HCT116 (cell line): ENCODE results near the gene ATG10. TPM values are rescaled to one million over a fixed set of nuclear protein-coding genes. Genes with fewer than 3 reads are reported as not detected.

ENCODE experiments used
- ATAC-seq: fragments of 200-7000 bp; cut with Tn5 transposase; 2 replicates; pipeline ENCODE4 v1.9.1; 2020; ENCODE audit warnings: mild to moderate bottlenecking, moderate library complexity
- BruUV-seq: library from RNA; stranded (reverse); fragments of 400-500 nt; replicated peaks from 2 replicates; lab custom pipeline; 2021; lab: Mats Ljungman, UMichigan
- CTCF ChIA-PET: fragments of 300-600 bp; sonication (Branson Sonifier 250); formaldehyde crosslinking; loops from one replicate; lab custom pipeline; 2021; ENCODE audit warnings: antibody characterized with exemption; lab: Charles Lee
- POLR2A ChIA-PET: fragments of 300-600, 350-600 bp; sonication (Branson Sonifier 250); formaldehyde crosslinking; loops from one replicate; lab custom pipeline; 2021; ENCODE audit warnings: antibody characterized with exemption; lab: Charles Lee
- RAD21 ChIA-PET, 2 experiments: fragments of 300-600 bp; sonication (Branson Sonifier 250); formaldehyde crosslinking; loops; one replicate each; lab custom pipeline; 2023; ENCODE audit warnings: low total read pairs in 2 of 2; ENCODE audit not compliant: uncharacterized antibody in 2 of 2, unreplicated experiment in 2 of 2, low non-redundant PET in 1 of 2; lab: Charles Lee
- DNase-seq: peaks from one replicate; pipeline ENCODE4 v3.0.0-alpha.2; 2010; ENCODE audit warnings: low read depth, low spot score
- H2AFZ ChIP-seq: fragments of 200-600 bp; shearing (Covaris generic), sonication (generic); 2 replicates; pipeline ENCODE4 v1.6.1; 2017; ENCODE audit warnings: low read depth, mixed run types, mixed read lengths, antibody characterized with exemption, low read length; ENCODE audit not compliant: poor library complexity, severe bottlenecking
- H3K27ac ChIP-seq: 2 replicates; pipeline ENCODE4 v1.5.1; 2012; ENCODE audit warnings: low read depth, low read length
- H3K27me3 ChIP-seq: fragments of 200-600 bp; sonication (generic); 2 replicates; pipeline ENCODE4 v1.6.1; 2016; ENCODE audit warnings: mixed run types, low read length, mixed read lengths; ENCODE audit not compliant: insufficient read depth
- H3K36me3 ChIP-seq, 2 experiments: fragments of 200-500 bp in 1 of 2; fragments of 200-600 bp in 1 of 2; sonication (Bioruptor generic) in 1 of 2; sonication (generic) in 1 of 2; 2 replicates each; pipeline versions ENCODE4 v1.5.1 to v1.6.1; 2014 to 2016; ENCODE audit warnings: low read length in 2 of 2, inconsistent platforms in 1 of 2, mixed read lengths in 1 of 2, mixed run types in 1 of 2; ENCODE audit not compliant: insufficient read depth in 2 of 2, control insufficient read depth in 1 of 2
- H3K4me1 ChIP-seq, 2 experiments: fragments of 200-600 bp in 1 of 2; sonication (generic) in 1 of 2; 2 replicates each; pipeline versions ENCODE4 v1.5.1 to v1.6.1; 2012 to 2017; ENCODE audit warnings: low read length in 2 of 2, inconsistent platforms in 1 of 2, mild to moderate bottlenecking in 1 of 2, mixed read lengths in 1 of 2, mixed run types in 1 of 2, moderate library complexity in 1 of 2; ENCODE audit not compliant: insufficient read depth in 2 of 2, control insufficient read depth in 1 of 2
- H3K4me2 ChIP-seq: fragments of 200-600 bp; sonication (generic); 2 replicates; pipeline ENCODE4 v1.6.1; 2017; ENCODE audit warnings: mixed run types, low read length, mixed read lengths
- H3K4me3 ChIP-seq, 2 experiments: fragments of 200-600 bp in 1 of 2; sonication (generic) in 1 of 2; replicated peaks in 1 of 2; 2 replicates each; pipeline ENCODE4 v1.5.1; 2011 to 2016; ENCODE audit warnings: low read length in 2 of 2, control low read depth in 1 of 2, low read depth in 1 of 2, mild to moderate bottlenecking in 1 of 2, mixed read lengths in 1 of 2, mixed run types in 1 of 2
- H3K79me2 ChIP-seq: fragments of 200-600 bp; sonication (generic); 2 replicates; pipeline ENCODE4 v1.6.1; 2017; ENCODE audit warnings: mild to moderate bottlenecking, mixed run types, low read length, moderate library complexity, mixed read lengths; ENCODE audit not compliant: insufficient read depth
- H3K9ac ChIP-seq: fragments of 200-600 bp; sonication (generic); 2 replicates; pipeline ENCODE4 v1.6.1; 2016; ENCODE audit warnings: low read length, mixed read lengths
- H3K9me2 ChIP-seq: fragments of 200-600 bp; sonication (generic), shearing (Covaris generic); 2 replicates; pipeline ENCODE4 v1.6.1; 2017; ENCODE audit warnings: mixed run types, mild to moderate bottlenecking, moderate library complexity; ENCODE audit not compliant: insufficient read depth
- H3K9me3 ChIP-seq, 2 experiments: fragments of 200-500 bp in 1 of 2; fragments of 200-600 bp in 1 of 2; sonication (Bioruptor generic) in 1 of 2; sonication (generic) in 1 of 2; 2 replicates each; pipeline ENCODE4 v1.6.1; 2014 to 2017; ENCODE audit warnings: low read length in 2 of 2, mixed read lengths in 2 of 2, inconsistent platforms in 1 of 2, low read depth in 1 of 2, mild to moderate bottlenecking in 1 of 2, mixed run types in 1 of 2, moderate library complexity in 1 of 2; ENCODE audit not compliant: control insufficient read depth in 1 of 2, insufficient read depth in 1 of 2
- H4K20me1 ChIP-seq: fragments of 200-600 bp; sonication (generic), shearing (Covaris generic); 2 replicates; pipeline ENCODE4 v1.6.1; 2017; ENCODE audit warnings: mixed run types, mild to moderate bottlenecking, moderate library complexity; ENCODE audit not compliant: insufficient read depth
- CBX3 ChIP-seq: IDR thresholded peaks from 2 replicates; pipeline ENCODE4 v1.6.1; 2012; ENCODE audit warnings: low read depth
- CTCF ChIP-seq, 3 experiments: fragments of 200-600 bp in 1 of 3; sonication (generic) in 1 of 3; IDR thresholded peaks in 2 of 3; conservative IDR thresholded peaks in 1 of 3; 2 replicates each; pipeline ENCODE4 v1.5.1; 2012 to 2017; ENCODE audit warnings: low read depth in 2 of 3, low read length in 2 of 3, antibody characterized with exemption in 1 of 3, borderline replicate concordance in 1 of 3, control low read depth in 1 of 3, mild to moderate bottlenecking in 1 of 3, mixed read lengths in 1 of 3, mixed run types in 1 of 3, moderate library complexity in 1 of 3; ENCODE audit not compliant: insufficient read depth in 1 of 3
- EGR1 ChIP-seq: IDR thresholded peaks from 2 replicates; pipeline ENCODE4 v1.6.1; 2012; ENCODE audit warnings: low read depth
- ELF1 ChIP-seq: IDR thresholded peaks from 2 replicates; pipeline ENCODE4 v1.6.1; 2012; ENCODE audit warnings: low read depth, borderline replicate concordance
- EZH2phosphoT487 ChIP-seq: fragments of 200-600 bp; IDR thresholded peaks from 2 replicates; pipeline ENCODE4 v1.6.1; 2018; ENCODE audit warnings: antibody characterized with exemption, borderline replicate concordance
- JUND ChIP-seq: IDR thresholded peaks from 2 replicates; pipeline ENCODE4 v1.6.1; 2012
- MAX ChIP-seq: IDR thresholded peaks from 2 replicates; pipeline ENCODE4 v1.6.1; 2012
- POLR2AphosphoS5 ChIP-seq: IDR thresholded peaks from 2 replicates; pipeline ENCODE4 v1.6.1; 2011; ENCODE audit warnings: mild to moderate bottlenecking, low read depth, low read length, moderate library complexity
- REST ChIP-seq: IDR thresholded peaks from 2 replicates; pipeline ENCODE4 v1.6.1; 2012; ENCODE audit warnings: low read depth
- SIN3A ChIP-seq: IDR thresholded peaks from 2 replicates; pipeline ENCODE4 v1.6.1; 2012; ENCODE audit warnings: low read depth
- SP1 ChIP-seq: IDR thresholded peaks from 2 replicates; pipeline ENCODE4 v1.6.1; 2012; ENCODE audit warnings: low read depth
- TCF7L2 ChIP-seq: IDR thresholded peaks from 2 replicates; pipeline ENCODE4 v1.7.0; 2011; ENCODE audit warnings: borderline replicate concordance, inconsistent platforms; ENCODE audit not compliant: insufficient read depth, insufficient read length; ENCODE audit errors: extremely low read depth
- YY1 ChIP-seq: IDR thresholded peaks from 2 replicates; pipeline ENCODE4 v1.6.1; 2011; ENCODE audit warnings: low read length, low read depth, moderate library complexity, mild to moderate bottlenecking; ENCODE audit not compliant: insufficient replicate concordance; ENCODE audit errors: extremely low read depth
- ZBTB33 ChIP-seq: IDR thresholded peaks from 2 replicates; pipeline ENCODE4 v1.6.1; 2011; ENCODE audit warnings: mild to moderate bottlenecking, low read length, moderate library complexity; ENCODE audit not compliant: insufficient replicate concordance; ENCODE audit errors: extremely low read depth
- ZFX ChIP-seq: fragments of 450-650 bp; IDR thresholded peaks from 2 replicates; pipeline ENCODE4 v1.6.1; 2017
- intact Hi-C: fragments of 100-400 bp; cut with micrococcal nuclease; formaldehyde crosslinking; loops from 2 replicates; pipeline ENCODE4 v1.10.0; 2022
- total RNA-seq: library from RNA; stranded (reverse); gene quantifications from one replicate; pipeline ENCODE4 v1.2.1, GENCODE V29; 2021; ENCODE audit not compliant: unreplicated experiment

Gene ATG10
- total RNA-seq, 1 experiment from 2014 or later: 9.4 TPM

GRCh38 chr5:82221020-82221419, 249.2 kb downstream of the ATG10 start:
- no peaks in the 10 kb centered on the region for H3K9me2 ChIP-seq
- ChIA-PET RAD21 (no interaction called here), CTCF (no interaction called here), POLR2A (no interaction called here)
- H2AFZ ChIP-seq: no peak overlapping the region
- H3K4me1 ChIP-seq: no peaks in the 10 kb centered on the region
- H4K20me1 ChIP-seq: no peaks in the 10 kb centered on the region
- H3K9ac ChIP-seq: no peak overlapping the region
- TF ChIP-seq YY1 (no peak), REST (no peak), CTCF (IDR thresholded peaks at IDR 0.05 in 2 of 3, conservative IDR thresholded peaks at IDR 0.05 in 1 of 3; ENCODE audit: borderline replicate concordance in 1 of 3, insufficient read depth in 1 of 3, low read depth in 2 of 3, low read length in 2 of 3) (no peak), JUND (no peak), ELF1 (no peak), CBX3 (no peak), ZBTB33 (no peak), POLR2AphosphoS5 (no peak), MAX (no peak), SP1 (no peak), TCF7L2 (no peak), SIN3A (no peak), ZFX (no peak), EZH2phosphoT487 (no peak), EGR1 (no peak)
- no peak overlapping the region for H3K4me2 ChIP-seq
- ATAC-seq (no peak), DNase-seq (no peak)
- no peaks in the 10 kb centered on the region for H3K27me3 ChIP-seq
- H3K4me3 ChIP-seq: no peak overlapping the region
- no peaks in the 10 kb centered on the region for H3K9me3 ChIP-seq
- H3K79me2 ChIP-seq: no peaks in the 10 kb centered on the region
- intact Hi-C loops: no loop called here
- no TSS peak for BruUV-seq
- no peaks in the 10 kb centered on the region for H3K36me3 ChIP-seq
- H3K27ac ChIP-seq: no peak overlapping the region
